HG03442 (cell line): ENCODE data around the gene OR2V1.
"Not testable (repeated sequence)": the region's sequence is repeated elsewhere in the genome, so short reads cannot be mapped to it uniquely, and the experiment has no call there.

Source experiments
- ATAC-seq: cut with Tn5 transposase; IDR thresholded peaks from one replicate; pipeline ENCODE4 v1.9.1; 2021; ENCODE audit warnings: mild to moderate bottlenecking, moderate library complexity; ENCODE audit not compliant: unreplicated experiment

The OR2V1 gene

DNA sequence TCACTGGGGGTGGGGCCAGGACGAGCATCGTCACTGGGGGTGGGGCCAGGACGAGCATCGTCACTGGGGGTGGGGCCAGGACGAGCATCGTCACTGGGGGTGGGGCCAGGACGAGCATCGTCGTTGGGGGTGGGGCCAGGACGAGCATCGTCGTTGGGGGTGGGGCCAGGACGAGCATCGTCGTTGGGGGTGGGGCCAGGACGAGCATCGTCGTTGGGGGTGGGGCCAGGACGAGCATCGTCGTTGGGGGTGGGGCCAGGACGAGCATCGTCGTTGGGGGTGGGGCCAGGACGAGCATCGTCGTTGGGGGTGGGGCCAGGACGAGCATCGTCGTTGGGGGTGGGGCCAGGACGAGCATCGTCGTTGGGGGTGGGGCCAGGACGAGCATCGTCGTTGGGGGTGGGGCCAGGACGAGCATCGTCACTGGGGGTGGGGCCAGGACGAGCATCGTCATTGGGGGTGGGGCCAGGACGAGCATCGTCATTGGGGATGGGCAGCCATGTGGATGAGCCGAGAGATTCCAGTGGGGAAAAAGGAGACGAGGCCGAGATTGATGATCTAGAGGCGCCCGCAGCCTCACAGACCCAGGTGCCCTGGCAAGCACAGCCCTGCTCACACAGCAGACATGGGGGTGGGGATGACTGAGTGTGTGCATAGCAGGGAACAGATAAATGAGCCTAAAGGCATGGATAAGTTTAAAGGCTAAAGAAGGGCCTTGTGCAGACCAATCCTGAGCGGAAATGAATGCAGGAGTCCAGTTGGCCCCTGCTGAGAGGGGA, 30.0 kb upstream of the OR2V1 start:
- not testable (repeated sequence) for ATAC-seq

DNA sequence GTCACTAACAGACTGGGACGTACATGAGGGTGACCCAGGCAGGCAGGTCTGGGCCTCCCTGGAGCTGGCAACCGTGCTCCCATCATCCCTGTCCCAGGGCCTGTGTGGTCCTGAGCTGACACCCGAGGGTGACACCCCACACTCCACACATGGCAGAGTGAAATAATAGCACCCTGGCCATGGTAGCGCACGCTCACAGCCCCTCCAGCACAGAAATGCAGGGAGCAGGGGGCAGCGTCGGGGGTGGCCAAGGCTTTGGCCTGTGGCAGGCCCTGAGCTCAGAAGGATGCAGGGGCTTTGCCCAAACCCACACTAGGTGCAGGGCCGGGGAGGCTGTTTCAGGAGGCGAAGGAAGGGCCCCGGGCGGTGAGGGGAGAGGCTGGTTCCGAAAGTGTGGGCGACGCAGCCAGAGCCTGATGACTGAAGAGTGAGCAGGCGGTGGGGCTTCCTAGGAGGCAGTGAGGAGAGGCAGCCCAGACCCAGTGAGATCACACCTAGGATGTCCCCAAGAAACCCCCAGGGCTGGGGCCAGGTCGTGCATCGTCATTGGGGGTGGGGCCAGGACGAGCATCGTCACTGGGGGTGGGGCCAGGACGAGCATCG, 29.3 kb upstream of the OR2V1 start:
- ATAC-seq: peak; percentile 63

DNA sequence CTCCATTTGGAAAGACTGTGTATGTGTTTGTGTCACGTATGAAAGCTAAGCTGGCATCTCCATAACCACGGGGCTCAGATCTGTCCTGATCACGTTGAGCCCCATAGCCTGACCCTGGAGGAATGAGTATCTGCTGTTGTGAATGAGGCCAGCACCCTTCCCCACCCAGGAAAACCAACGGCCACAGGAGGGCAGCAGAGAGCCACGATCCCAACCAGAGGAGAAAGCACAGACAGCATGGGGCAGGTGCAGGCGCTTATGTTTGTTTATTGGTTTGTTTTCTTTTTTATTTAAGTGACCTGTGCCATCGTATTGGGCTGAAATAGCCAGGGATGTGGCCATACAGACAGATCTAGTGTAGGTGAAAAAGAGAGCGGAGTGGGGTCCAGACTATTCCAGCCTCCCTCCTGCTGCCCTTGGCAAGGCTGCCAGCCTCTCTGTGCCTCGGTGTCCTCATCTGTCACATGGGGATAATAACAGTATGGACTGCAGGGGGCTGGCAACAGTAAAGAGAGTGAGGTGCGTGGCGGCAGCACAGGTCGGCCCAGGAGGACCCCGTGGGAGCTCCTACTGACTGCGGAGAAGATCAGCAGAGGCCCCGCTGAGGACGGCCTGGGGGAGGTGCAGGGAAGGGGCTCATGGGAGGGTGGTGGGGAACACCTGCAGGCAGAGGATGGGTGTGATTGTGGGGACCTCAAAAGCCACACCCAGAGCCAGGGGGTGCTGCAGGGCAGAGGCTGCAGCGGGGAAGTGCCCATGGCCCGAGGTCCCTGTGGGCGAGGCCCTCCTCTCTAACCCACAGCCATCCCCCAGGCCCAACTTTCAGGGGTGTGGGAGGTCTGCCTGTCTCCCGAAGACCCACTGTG, 28.6 kb upstream of the OR2V1 start:
- peak; percentile 62 for ATAC-seq

DNA sequence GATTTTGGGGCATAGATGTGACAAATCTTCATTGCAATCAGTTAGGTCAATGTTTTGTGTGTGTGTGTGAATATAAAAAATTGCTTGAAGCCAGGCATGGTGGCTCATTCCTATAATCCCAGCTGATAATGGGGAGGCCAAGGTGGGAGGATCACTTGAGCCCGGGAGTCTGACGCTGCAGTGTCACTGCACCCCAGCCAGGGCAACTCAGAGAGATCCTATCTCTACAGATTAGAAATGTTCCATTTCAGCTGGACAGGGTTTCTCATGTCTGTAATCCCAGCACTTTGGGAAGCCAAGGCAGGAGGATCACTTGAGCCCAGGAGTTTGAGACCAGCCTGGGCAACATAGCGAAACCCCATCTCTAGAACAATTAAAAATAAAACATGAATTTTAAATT, 27.9 kb upstream of the OR2V1 start:
- ATAC-seq: no peak

DNA sequence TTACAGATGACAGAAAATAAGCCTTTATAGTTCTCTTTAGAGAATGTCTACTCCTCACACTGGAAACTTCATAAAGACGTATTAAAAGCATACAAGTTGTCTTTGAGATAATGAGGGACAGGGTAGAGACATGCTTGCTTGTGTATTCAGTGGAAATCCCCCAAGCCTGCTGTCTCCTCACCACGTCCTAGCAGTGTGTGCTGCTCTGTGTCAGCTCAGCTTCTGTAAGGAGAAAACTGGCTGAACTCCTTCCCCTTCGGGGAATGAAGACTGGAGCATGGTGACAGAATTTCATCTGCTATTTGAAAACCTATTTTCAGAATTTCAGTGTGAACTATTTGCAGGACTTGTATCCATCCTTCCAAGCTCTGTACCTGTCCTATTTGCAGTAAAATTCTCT, 25.8 kb upstream of the OR2V1 start:
- ATAC-seq: no peak

DNA sequence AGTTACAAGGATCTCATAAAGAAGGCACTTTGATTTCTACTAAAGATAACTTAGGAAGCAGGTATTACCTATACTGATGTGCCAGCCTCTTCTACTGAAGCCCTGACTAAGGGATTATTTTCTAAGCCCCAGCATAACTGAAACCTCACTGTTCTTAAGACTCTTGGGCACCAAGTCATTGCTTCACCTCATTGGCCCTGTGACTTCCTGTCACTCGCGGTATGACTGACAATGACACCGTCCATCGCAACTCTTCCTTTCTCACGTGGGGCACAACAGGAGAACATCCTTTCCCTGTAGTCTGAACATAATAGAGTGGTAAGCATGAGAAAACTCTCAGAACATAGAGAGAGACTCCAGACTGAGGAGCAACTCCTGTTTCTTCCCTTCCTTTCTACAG, 22.8 kb upstream of the OR2V1 start:
- ATAC-seq: no peak

DNA sequence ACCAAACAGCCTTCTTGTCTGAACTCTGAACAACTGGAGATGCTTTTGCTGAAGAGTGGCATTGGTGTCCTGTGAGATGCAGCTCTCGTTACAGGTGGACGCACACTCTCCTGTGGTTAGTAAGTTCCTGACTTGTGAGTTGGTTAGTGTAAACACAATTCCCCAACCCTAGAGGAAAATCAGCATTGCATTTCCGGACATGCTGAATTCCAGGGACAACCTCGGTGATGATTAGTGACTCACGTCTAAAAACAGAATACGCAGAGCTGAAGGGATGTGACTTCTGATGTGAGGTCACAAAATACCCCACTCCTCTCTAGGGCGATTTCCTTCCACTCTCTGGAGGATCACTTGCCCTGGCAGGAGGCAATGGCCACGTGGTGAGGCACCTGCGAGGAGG, 21.4 kb upstream of the OR2V1 start:
- no peak for ATAC-seq

- no peak for ATAC-seq
These were observed 20.2 kb upstream of the OR2V1 start for GRCh38 chr5:181151146-181151545.

GRCh38 chr5:181149806-181150733, 19.1 kb upstream of the OR2V1 start:
- ATAC-seq: no peak

GRCh38 chr5:181149355-181149754, 18.4 kb upstream of the OR2V1 start:
- no peak for ATAC-seq

DNA sequence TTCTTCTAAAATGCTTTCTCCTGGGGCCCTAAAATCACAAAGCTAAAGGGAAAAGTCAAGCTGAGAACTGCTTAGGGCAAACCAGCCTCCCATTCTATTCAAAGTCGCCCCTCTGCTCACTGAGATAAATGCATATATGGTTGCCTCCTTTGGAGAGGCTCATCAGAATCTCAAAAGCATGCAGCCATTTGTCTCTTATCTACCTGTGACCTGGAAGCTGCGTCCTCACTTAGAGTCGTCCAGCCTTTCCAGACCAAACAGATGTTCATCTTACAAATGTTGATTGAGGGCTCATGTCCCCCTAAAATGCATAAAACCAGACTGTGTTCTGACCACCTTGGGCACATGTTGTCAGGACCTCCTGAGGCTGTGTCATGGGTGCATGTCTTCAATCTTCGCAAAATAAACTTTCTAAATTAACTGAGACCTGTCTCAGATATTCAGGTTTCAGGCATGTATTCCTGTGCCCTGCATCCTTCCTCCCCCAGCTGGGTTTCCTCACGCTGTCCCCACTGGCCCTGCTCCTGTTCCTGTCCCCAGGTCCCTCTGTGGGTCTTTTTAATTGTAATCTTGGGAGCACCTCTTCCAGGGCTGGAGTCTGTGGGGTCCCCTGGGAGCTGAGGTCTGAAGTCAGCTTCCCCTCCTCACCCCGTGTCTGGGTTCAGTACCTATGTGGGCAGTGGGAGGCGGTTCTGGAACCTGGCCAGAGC, 16.1 kb upstream of the OR2V1 start, which contains the start of gene OR2V2:
TSS of gene OR2V2 (plus strand) at position 660 of the 710 bp plus-strand sequence. CDS start 7,357 bp downstream, outside the sequence.
- ATAC-seq: not testable (repeated sequence)

- ATAC-seq: no peak
These were observed 14.2 kb upstream of the OR2V1 start for GRCh38 chr5:181145133-181145532.

DNA sequence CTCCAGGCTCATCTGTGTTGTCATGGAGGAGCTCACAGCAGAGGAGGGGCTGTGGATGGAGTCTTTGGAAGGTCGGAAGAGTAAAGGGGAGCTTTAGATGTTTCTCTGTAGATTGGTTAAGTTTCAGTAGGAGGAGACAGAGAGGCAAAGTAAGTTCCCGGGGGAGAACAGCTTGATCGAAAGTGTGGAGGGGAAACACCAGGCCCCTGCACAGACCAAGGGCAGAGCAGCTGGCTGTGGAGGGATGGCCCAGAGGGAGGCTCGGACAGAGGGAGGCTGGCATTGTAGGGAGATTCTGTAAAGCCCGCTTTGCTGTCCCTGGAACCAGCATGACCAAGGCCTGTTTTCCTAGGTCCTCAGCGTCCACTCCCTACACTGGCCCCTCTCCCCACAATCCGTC, 11.1 kb upstream of the OR2V1 start:
- ATAC-seq: no peak

- ATAC-seq: no peak
These were observed 9.8 kb upstream of the OR2V1 start for GRCh38 chr5:181140766-181141165.

- ATAC-seq: no peak
These were observed 7.3 kb upstream of the OR2V1 start for GRCh38 chr5:181138258-181138657.

DNA sequence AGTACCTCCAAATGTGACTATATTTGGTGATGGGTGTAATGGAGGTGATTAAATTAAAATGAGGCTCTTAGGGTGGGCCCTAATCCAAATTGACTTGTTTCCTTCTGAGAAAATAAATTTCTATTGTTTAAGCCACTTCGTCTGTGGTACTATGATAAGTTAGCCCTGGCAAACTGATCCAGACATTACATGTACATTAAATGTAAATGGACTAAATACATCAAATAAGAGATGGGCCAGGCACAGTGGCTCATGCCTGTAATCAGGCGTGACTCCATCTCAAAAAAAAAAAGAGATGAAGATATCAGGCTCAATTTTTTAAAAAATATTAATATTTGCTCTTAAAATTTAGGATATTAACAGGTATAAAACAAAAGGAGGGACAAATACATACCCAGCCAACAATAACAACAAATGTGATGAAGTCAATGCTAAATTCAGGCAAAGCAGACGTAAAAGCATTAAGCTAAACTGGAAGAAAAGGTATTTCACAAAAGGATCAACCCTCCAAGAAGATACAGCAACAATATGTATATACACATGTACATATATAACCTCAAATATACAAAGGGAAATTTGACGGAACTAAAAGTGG, 5.5 kb upstream of the OR2V1 start:
- ATAC-seq: no peak

- no peak for ATAC-seq
These were observed 3.3 kb upstream of the OR2V1 start for GRCh38 chr5:181134259-181134658.

DNA sequence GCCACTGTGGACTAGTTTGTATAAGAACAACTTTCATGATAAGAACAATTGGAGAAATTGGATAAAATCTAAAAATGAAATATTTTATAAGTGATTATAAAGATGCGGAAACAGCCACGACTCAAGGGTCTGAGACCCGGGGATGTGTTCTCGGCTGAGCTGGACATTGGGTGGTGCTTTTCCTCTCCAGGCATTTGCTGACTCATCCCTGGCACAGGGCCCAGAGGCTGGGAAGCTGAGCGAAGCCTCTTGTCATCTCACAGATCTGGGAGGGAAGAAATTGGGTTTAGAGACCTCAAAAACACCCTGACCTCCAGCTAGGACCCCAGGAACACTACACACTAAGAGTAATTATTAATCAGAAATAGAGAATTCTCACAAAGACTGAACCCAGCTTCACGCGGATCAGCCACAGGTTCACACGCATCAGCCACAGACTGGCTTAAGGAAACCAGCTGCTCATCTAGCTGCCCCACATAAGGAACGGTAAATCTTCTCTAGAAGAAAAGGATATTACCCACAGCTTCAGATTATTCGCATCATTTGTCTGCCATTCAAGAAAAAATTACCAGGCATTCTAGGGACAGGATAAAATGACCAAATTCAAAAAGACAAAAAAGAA, 2.8 kb upstream of the OR2V1 start:
- no peak for ATAC-seq

GRCh38 chr5:181133083-181133482, 2.1 kb upstream of the OR2V1 start:
- no peak for ATAC-seq
